AG09309 (cell line): ENCODE measurements around the gene APOBEC3F.
"Not testable (repeated sequence)": the region's sequence is repeated elsewhere in the genome, so short reads cannot be mapped to it uniquely, and the experiment has no call there.

Experiments
- DNase-seq: peaks from one replicate; pipeline ENCODE4 v3.0.0-alpha.2; 2010; ENCODE audit warnings: low read depth
- H3K4me3 ChIP-seq: 2 replicates; pipeline ENCODE4 v1.5.1; 2011; ENCODE audit warnings: mild to moderate bottlenecking, low read depth, low read length, moderate library complexity; ENCODE audit not compliant: control insufficient read depth
- TF ChIP-seq, protein P1 (sequence below): IDR thresholded peaks from 2 replicates; pipeline ENCODE4 v1.5.1; 2011; ENCODE audit warnings: mild to moderate bottlenecking, low read depth, low read length, inconsistent platforms; ENCODE audit not compliant: insufficient read depth, control insufficient read depth; ENCODE audit errors: missing control alignments

APOBEC3F gene

DNA sequence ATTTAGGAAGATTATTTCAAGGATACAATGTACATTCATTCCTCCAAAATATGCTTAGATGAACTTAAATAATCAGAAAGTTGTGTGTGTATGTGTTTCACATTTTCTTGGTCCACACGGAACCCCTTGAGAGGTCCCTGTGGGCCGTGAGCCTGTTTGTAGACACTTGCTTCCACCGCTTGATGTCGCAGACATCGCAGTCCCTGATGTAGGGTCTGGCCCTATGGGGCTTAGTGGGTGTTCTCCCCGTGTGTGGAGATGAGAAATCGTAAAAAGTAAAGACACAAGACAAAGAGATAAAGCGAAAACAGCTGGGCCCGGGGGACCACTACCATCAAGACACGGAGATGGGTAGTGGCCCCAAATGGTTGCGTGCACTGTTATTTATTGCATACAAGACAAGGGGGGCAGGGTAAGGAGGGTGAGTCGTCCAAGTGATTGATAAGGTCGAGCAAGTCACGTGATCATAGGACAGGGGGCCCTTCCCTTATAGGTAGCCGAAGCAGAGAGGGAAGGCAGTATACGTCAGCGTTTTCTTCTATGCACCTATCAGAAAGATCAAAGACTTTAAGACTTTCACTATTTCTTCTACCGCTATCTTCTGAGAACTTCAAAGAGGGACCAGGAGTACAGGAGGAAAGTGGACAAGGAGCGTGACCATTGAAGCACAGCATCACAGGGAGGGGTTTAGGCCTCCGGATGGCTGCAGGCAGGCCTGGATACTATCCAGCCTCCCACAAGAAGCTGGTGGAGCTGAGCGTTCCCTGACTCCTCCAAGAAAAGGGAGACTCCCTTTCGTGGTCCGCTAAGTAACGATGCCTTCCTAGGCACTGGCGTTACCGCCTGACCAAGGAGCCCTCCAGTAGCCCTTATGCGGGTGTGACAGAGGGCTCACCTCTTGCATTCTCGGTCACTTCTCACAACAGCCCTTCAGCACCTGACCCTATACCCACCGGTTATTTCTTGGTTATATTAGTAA is 27.8 kb upstream of the APOBEC3F start:
- TF ChIP-seq, protein P1, sequence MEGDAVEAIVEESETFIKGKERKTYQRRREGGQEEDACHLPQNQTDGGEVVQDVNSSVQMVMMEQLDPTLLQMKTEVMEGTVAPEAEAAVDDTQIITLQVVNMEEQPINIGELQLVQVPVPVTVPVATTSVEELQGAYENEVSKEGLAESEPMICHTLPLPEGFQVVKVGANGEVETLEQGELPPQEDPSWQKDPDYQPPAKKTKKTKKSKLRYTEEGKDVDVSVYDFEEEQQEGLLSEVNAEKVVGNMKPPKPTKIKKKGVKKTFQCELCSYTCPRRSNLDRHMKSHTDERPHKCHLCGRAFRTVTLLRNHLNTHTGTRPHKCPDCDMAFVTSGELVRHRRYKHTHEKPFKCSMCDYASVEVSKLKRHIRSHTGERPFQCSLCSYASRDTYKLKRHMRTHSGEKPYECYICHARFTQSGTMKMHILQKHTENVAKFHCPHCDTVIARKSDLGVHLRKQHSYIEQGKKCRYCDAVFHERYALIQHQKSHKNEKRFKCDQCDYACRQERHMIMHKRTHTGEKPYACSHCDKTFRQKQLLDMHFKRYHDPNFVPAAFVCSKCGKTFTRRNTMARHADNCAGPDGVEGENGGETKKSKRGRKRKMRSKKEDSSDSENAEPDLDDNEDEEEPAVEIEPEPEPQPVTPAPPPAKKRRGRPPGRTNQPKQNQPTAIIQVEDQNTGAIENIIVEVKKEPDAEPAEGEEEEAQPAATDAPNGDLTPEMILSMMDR, result no peak
- no peak overlapping the region for H3K4me3 ChIP-seq
- no peak for DNase-seq

DNA sequence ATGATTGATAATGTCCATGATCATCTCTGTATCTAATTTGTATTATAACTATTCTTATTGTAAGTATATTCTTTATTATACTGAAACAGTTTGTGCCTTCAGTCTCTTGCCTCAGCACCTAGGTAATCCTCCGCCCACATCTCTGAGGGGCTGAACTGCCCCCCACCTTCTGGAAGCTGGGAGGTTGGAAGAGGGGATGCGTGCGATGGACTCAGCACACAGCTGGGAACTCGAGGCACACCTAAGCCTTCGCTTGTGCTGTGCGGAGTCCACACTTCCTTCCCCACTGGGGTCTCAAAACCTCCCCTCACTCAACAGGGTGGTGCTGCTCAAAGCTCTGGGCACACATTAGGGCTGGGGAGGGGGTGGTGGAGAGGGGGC is 27.1 kb upstream of the APOBEC3F start:
- not testable (repeated sequence) for H3K4me3 ChIP-seq, DNase-seq

- H3K4me3 ChIP-seq, result peak within 1 kb of the TSS; percentile 67
- TF ChIP-seq, protein P1, result peak; percentile 12
- DNase-seq, result peak; percentile 63
Observed at GRCh38 chr22:39013942-39014722, 26.5 kb upstream of the APOBEC3F start, which contains the start of gene APOBEC3C. Gene APOBEC3C, plus strand, starts transcription at chr22:39014257. Its CDS starts 106 bp downstream, at chr22:39014363.

GRCh38 chr22:39014723-39015121 is 25.9 kb upstream of the APOBEC3F start:
- not testable (repeated sequence) for DNase-seq
- H3K4me3 ChIP-seq, result peak overlapping the region; percentile 67

DNA sequence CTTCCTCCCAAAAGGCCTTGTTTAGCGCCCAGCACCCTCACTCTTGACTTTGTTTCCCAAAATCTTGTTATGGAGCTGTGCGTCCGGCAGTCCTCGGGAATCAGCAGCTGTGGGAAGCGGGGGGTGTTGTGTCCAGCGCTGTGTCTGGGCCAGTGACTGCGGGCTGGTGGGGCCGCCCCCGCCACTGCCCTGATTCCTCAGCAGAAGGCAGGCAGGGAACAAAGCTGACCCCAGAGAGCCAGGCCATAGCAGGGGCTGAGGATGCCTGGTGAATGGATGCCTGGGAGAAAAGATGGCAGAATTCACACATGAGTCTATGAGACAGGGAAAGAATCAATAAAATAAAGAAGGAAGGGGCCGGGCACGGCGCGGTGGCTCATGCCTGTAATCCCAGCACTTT is 24.1 kb upstream of the APOBEC3F start:
- TF ChIP-seq, protein P1, result no peak
- no peak for DNase-seq
- H3K4me3 ChIP-seq, result no peak overlapping the region

GRCh38 chr22:39017596-39018365 is 22.9 kb upstream of the APOBEC3F start:
- H3K4me3 ChIP-seq, result no peak overlapping the region
- TF ChIP-seq, protein P1, result no peak
- no peak for DNase-seq

DNA sequence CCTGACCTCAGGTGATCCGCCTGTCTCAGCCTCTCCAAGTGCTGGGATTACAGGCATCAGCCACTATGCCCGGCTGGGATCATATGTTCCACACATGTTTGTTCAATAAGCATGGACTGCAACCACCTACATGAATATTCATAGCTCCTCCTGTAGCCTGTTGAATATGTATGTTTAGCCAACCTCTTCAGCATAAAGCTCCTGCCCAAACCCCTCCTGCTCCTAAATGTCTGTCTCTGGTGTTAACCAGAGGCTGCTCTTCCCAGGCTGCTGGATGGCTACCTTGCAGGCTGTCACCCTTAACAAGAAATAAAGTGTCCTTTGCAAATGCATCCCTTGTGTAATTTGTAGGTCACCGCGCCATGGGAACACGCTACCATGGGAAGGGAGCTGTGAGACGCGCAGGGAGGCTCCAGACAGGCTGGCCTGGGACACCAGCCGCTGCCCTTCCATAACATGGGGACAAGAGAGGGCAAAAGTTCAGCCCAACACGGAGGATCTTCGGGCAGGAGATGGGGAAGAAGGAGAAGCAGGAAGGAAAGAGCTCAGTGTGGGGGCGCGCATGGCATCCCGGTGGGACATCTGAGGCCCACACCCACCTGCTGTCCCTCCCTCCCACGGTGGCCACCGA is 20.5 kb upstream of the APOBEC3F start:
- not testable (repeated sequence) for DNase-seq, H3K4me3 ChIP-seq
